ENCODE results near the gene HK1.

HK1 gene

GRCh38 chr10:69405221-69405620 is 126.9 kb downstream of the HK1 start:
- no peak for DNase-seq (ENCODE audit: low read depth)
- H3K4me3 ChIP-seq (ENCODE audit: low read depth, low read length) = no peak overlapping the region
- no peak for TF ChIP-seq CTCF (IDR thresholded peaks at IDR 0.05; ENCODE audit: insufficient read depth, low read depth, low read length, missing control alignments)

- H3K4me3 ChIP-seq (ENCODE audit: low read depth, low read length) = no peak overlapping the region
- no peak for TF ChIP-seq CTCF (IDR thresholded peaks at IDR 0.05; ENCODE audit: insufficient read depth, low read depth, low read length, missing control alignments)
Observed at GRCh38 chr10:69406302-69406811, 128.1 kb downstream of the HK1 start.

GRCh38 chr10:69406816-69407580 is 128.7 kb downstream of the HK1 start:
- no peak overlapping the region for H3K4me3 ChIP-seq (ENCODE audit: low read depth, low read length)
- no peak for TF ChIP-seq CTCF (IDR thresholded peaks at IDR 0.05; ENCODE audit: insufficient read depth, low read depth, low read length, missing control alignments)
- no peak for DNase-seq (ENCODE audit: low read depth)

More at GRCh38 chr10:69406302-69406811, 128.1 kb downstream of the HK1 start:
- DNase-seq (ENCODE audit: low read depth) = no peak

- peak; percentile 27 for TF ChIP-seq CTCF (IDR thresholded peaks at IDR 0.05; ENCODE audit: insufficient read depth, low read depth, low read length, missing control alignments)
- H3K4me3 ChIP-seq (ENCODE audit: low read depth, low read length) = no peak overlapping the region
- DNase-seq (ENCODE audit: low read depth) = peak; percentile 49
Observed at GRCh38 chr10:69407621-69408301, 129.5 kb downstream of the HK1 start.

- peak; percentile 56 for TF ChIP-seq CTCF (IDR thresholded peaks at IDR 0.05; ENCODE audit: insufficient read depth, low read depth, low read length, missing control alignments)
- peak; percentile 95 for DNase-seq (ENCODE audit: low read depth)
- H3K4me3 ChIP-seq (ENCODE audit: low read depth, low read length) = peak overlapping the region; percentile 31
Observed at GRCh38 chr10:69408318-69409175, 130.3 kb downstream of the HK1 start.

- DNase-seq (ENCODE audit: low read depth) = no peak
- TF ChIP-seq CTCF (IDR thresholded peaks at IDR 0.05; ENCODE audit: insufficient read depth, low read depth, low read length, missing control alignments) = no peak
- H3K4me3 ChIP-seq (ENCODE audit: low read depth, low read length) = peak overlapping the region; percentile 10
Observed at GRCh38 chr10:69409176-69409495, 130.8 kb downstream of the HK1 start.

Measured in GM12865 (cell line).